OCI-LY3 (cell line): Measurements from ENCODE around the gene BATF.

Experiments
- CTCF ChIP-seq: fragments of 200-600, 300-600 bp; sonication (generic); IDR thresholded peaks from 2 replicates; pipeline ENCODE4 v1.5.1; 2014; ENCODE audit warnings: antibody characterized with exemption, low read length, low read depth
- EZH2phosphoT487 ChIP-seq: fragments of 200-600 bp; shearing (Covaris generic); IDR thresholded peaks from 2 replicates; pipeline ENCODE4 v1.6.1; 2018; ENCODE audit warnings: antibody characterized with exemption, mixed run types, low read depth

- TF ChIP-seq CTCF = no peak
- TF ChIP-seq EZH2phosphoT487 = no peak
Measured at GRCh38 chr14:75563931-75564330, 41.7 kb downstream of the BATF start.
